Measurements from ENCODE around the gene MAGOHB.

DNA sequence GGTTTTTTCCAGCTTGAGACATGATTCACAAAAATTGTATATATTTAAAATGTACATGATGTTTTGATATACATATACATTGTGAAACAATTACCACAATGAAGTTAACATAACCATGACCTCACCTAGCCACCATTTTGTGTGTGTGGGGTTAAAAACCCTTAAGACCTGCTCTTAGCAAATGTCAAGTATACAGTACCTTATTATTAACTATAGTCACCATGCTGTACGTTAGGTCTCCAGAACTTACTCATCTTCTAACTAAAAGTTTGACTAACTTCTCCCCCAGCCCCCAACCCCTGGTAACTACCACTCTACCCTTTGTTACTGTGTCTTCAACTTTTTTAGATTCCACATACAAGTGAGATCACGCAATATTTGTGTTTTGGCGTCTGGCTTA, 55.1 kb downstream of the MAGOHB start:
- TF ChIP-seq, protein P1, sequence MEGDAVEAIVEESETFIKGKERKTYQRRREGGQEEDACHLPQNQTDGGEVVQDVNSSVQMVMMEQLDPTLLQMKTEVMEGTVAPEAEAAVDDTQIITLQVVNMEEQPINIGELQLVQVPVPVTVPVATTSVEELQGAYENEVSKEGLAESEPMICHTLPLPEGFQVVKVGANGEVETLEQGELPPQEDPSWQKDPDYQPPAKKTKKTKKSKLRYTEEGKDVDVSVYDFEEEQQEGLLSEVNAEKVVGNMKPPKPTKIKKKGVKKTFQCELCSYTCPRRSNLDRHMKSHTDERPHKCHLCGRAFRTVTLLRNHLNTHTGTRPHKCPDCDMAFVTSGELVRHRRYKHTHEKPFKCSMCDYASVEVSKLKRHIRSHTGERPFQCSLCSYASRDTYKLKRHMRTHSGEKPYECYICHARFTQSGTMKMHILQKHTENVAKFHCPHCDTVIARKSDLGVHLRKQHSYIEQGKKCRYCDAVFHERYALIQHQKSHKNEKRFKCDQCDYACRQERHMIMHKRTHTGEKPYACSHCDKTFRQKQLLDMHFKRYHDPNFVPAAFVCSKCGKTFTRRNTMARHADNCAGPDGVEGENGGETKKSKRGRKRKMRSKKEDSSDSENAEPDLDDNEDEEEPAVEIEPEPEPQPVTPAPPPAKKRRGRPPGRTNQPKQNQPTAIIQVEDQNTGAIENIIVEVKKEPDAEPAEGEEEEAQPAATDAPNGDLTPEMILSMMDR (conservative IDR thresholded peaks at IDR 0.05; ENCODE audit: low read depth, low read length): no peak
- TF ChIP-seq POLR2A (IDR thresholded peaks at IDR 0.05; ENCODE audit: low read depth, low read length) (no peak), RCOR1 (IDR thresholded peaks at IDR 0.05; ENCODE audit: insufficient replicate concordance, low read length) (no peak), BHLHE40 (IDR thresholded peaks at IDR 0.05; ENCODE audit: low read depth, low read length) (no peak), RAD21 (IDR thresholded peaks at IDR 0.05; ENCODE audit: low read length) (no peak), RFX5 (IDR thresholded peaks at IDR 0.05; ENCODE audit: low read depth, low read length) (no peak), NFE2L2 (IDR thresholded peaks at IDR 0.05; ENCODE audit: low read depth, low read length) (no peak), CHD1 (IDR thresholded peaks at IDR 0.05; ENCODE audit: low read depth, low read length) (no peak), MXI1 (IDR thresholded peaks at IDR 0.05; ENCODE audit: borderline replicate concordance, low read depth, low read length) (no peak), SMC3 (IDR thresholded peaks at IDR 0.05; ENCODE audit: low read depth, low read length) (no peak), FOS (IDR thresholded peaks at IDR 0.05; ENCODE audit: low read depth, low read length) (no peak)
- TF ChIP-seq, protein P2, sequence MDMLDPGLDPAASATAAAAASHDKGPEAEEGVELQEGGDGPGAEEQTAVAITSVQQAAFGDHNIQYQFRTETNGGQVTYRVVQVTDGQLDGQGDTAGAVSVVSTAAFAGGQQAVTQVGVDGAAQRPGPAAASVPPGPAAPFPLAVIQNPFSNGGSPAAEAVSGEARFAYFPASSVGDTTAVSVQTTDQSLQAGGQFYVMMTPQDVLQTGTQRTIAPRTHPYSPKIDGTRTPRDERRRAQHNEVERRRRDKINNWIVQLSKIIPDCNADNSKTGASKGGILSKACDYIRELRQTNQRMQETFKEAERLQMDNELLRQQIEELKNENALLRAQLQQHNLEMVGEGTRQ (IDR thresholded peaks at IDR 0.05; ENCODE audit: low read depth, low read length): no peak
